K562 (cell line): Measurements from ENCODE around the gene MEDAG. TPM values are rescaled to one million over a fixed set of nuclear protein-coding genes. Genes with fewer than 3 reads are reported as not detected.

Source experiments
- ATAC-seq: fragments of 200-7000 bp; cut with Tn5 transposase; 3 replicates; pipeline ENCODE4 v1.9.1; 2020; ENCODE audit warnings: moderate library complexity
- BruUV-seq: library from RNA; stranded (reverse); fragments of 400-500 nt; replicated peaks from 2 replicates; lab custom pipeline; 2021; lab: Mats Ljungman, UMichigan
- CTCF ChIA-PET: fragments of 300-600 bp; formaldehyde crosslinking; extraction: SDS; loops from one replicate; lab custom pipeline; 2021; ENCODE audit warnings: low intra/inter-chr PET ratio; lab: Yijun Ruan, JAX
- POLR2A ChIA-PET: fragments of 300-600, 350-650 bp; sonication (Branson Sonifier 250); formaldehyde crosslinking; extraction: SDS; loops from one replicate; lab custom pipeline; 2021; ENCODE audit warnings: antibody characterized with exemption, inconsistent platforms; lab: Yijun Ruan, JAX
- DNase-seq, 4 experiments: peaks; one replicate each; pipeline versions ENCODE4 v3.0.0 to v3.0.0-alpha.2; 2011 to 2018; ENCODE audit warnings: low spot score in 3 of 4, mixed read lengths in 3 of 4; ENCODE audit errors: extremely low read depth in 1 of 4
- FAIRE-seq: peaks from 2 replicates; lab custom pipeline; 2011; peaks lifted over from hg19 to GRCh38; lab: Jason Lieb, UNC
- H2AFZ ChIP-seq: 2 replicates; pipeline ENCODE4 v1.6.0; 2011; ENCODE audit warnings: low read depth, low read length, control low read depth, inconsistent platforms
- H3K27ac ChIP-seq: fragments of 200-600 bp; 3 replicates; pipeline ENCODE4 v1.8.0; 2011; ENCODE audit warnings: low read depth, mild to moderate bottlenecking, control low read depth, inconsistent platforms, low read length, moderate library complexity, mixed read lengths; ENCODE audit errors: extremely low read depth
- H3K27me3 ChIP-seq, 2 experiments: fragments of 300-600 bp in 1 of 2; 2 replicates in 1 of 2; 3 replicates in 1 of 2; pipeline versions ENCODE4 v1.6.0 to v1.8.0; 2011; ENCODE audit warnings: inconsistent platforms in 2 of 2, low read length in 2 of 2, mild to moderate bottlenecking in 1 of 2, mixed read lengths in 1 of 2, moderate library complexity in 1 of 2; ENCODE audit not compliant: control insufficient read depth in 2 of 2, insufficient read depth in 2 of 2
- H3K36me3 ChIP-seq: fragments of 300-600 bp; 3 replicates; pipeline ENCODE4 v1.8.0; 2011; ENCODE audit warnings: mild to moderate bottlenecking, low read length, inconsistent platforms; ENCODE audit not compliant: control insufficient read depth, insufficient read depth
- H3K4me1 ChIP-seq, 2 experiments: fragments of 200-600 bp in 1 of 2; replicated peaks in 1 of 2; 2 replicates in 1 of 2; 3 replicates in 1 of 2; pipeline versions ENCODE4 v1.5.1 to v1.8.0; 2011; ENCODE audit warnings: inconsistent platforms in 2 of 2, low read length in 2 of 2, mild to moderate bottlenecking in 1 of 2, mixed read lengths in 1 of 2, moderate library complexity in 1 of 2; ENCODE audit not compliant: control insufficient read depth in 2 of 2, insufficient read depth in 2 of 2
- H3K4me2 ChIP-seq: 2 replicates; pipeline ENCODE4 v1.6.1; 2011; ENCODE audit warnings: low read length, control low read depth, inconsistent platforms, mixed read lengths; ENCODE audit not compliant: insufficient read depth
- H3K4me3 ChIP-seq: fragments of 200-600 bp; sonication (generic), shearing (Covaris generic); 2 replicates; pipeline ENCODE4 v1.5.1; 2016; ENCODE audit warnings: control low read depth, inconsistent platforms
- H3K79me2 ChIP-seq: fragments of 200-600 bp; 3 replicates; pipeline ENCODE4 v1.8.0; 2011; ENCODE audit warnings: low read length, inconsistent platforms; ENCODE audit not compliant: control insufficient read depth, insufficient read depth
- H3K9ac ChIP-seq, 2 experiments: 2 replicates each; pipeline versions ENCODE4 v1.6.0 to v1.6.1; 2011; ENCODE audit warnings: low read depth in 2 of 2, low read length in 2 of 2, control low read depth in 1 of 2, inconsistent platforms in 1 of 2, mild to moderate bottlenecking in 1 of 2, mixed read lengths in 1 of 2; ENCODE audit not compliant: insufficient read depth in 1 of 2
- H3K9me1 ChIP-seq: one replicate; pipeline ENCODE4 v1.6.0; 2011; ENCODE audit warnings: inconsistent platforms, mild to moderate bottlenecking, low read length, moderate library complexity; ENCODE audit not compliant: control insufficient read depth, insufficient read depth
- H3K9me3 ChIP-seq: replicated peaks from 2 replicates; pipeline ENCODE4 v1.5.1; 2011; ENCODE audit warnings: low read depth, low read length, inconsistent platforms; ENCODE audit not compliant: control insufficient read depth, insufficient read depth
- H4K20me1 ChIP-seq: replicated peaks from 2 replicates; pipeline ENCODE4 v1.6.1; 2011; ENCODE audit warnings: low read length, inconsistent platforms, mixed read lengths; ENCODE audit not compliant: control insufficient read depth, insufficient read depth
- CBFA2T3 ChIP-seq: fragments of 450-650 bp; IDR thresholded peaks from 2 replicates; pipeline ENCODE4 v1.6.1; 2017
- CCNT2 ChIP-seq: IDR thresholded peaks from 2 replicates; pipeline ENCODE4 v1.6.1; 2011; ENCODE audit warnings: borderline replicate concordance, low read depth, mild to moderate bottlenecking, moderate library complexity, mixed read lengths, low read length; ENCODE audit not compliant: insufficient read length; ENCODE audit errors: extremely low read depth
- CEBPZ ChIP-seq: fragments of 150-350 bp; IDR thresholded peaks from 2 replicates; pipeline ENCODE4 v1.6.1; 2014; ENCODE audit warnings: low read depth, mild to moderate bottlenecking, low read length, borderline replicate concordance
- GTF2F1 ChIP-seq: IDR thresholded peaks from 2 replicates; pipeline ENCODE4 v1.6.1; 2011; ENCODE audit warnings: low read depth, low read length, improper control_type of control experiment
- JUN ChIP-seq, 2 experiments: sonication (generic) in 1 of 2; formaldehyde crosslinking in 1 of 2; IDR thresholded peaks; 2 replicates each; pipeline versions ENCODE4 v1.6.1 to v1.8.0; 2012 to 2022; ENCODE audit warnings: borderline replicate concordance in 2 of 2, mild to moderate bottlenecking in 2 of 2, improper control_type of control experiment in 1 of 2, low read depth in 1 of 2, low read length in 1 of 2, missing genetic modification reagents in 1 of 2
- NFYB ChIP-seq: IDR thresholded peaks from 2 replicates; pipeline ENCODE4 v1.6.1; 2011; ENCODE audit warnings: mild to moderate bottlenecking, moderate library complexity; ENCODE audit not compliant: insufficient read length; ENCODE audit errors: extremely low read depth
- WGBS: fragments of 100-300 bp; shearing (Covaris generic); methylation state at CpG from one replicate; pipeline ENCODE4 v1.1.6; 2016; ENCODE audit warnings: low coverage, mixed read lengths; ENCODE audit not compliant: insufficient coverage; ENCODE audit errors: missing lambda C conversion rate; 5-methylcytosine and 5-hydroxymethylcytosine counted together
- in situ Hi-C: fragments of 300-500 bp; cut with MboI; formaldehyde crosslinking; loops from 4 replicates; pipeline ENCODE4 v1.15.0; 2018; ENCODE audit warnings: inconsistent platforms, mixed read lengths
- intact Hi-C: fragments of 100-400 bp; cut with micrococcal nuclease; formaldehyde crosslinking; loops from 2 replicates; pipeline ENCODE4 v1.14.2; 2022
- polyA plus RNA-seq, 8 experiments: library from polyadenylated mRNA; depleted of rRNA in 4 of 8; stranded (reverse) in 5 of 8; unstranded in 3 of 8; fragments of >200 nt; fragmentation: Nextera tagmentation in 2 of 8; fragmentation: Illumina TruSeq in 1 of 8; extraction: Ambion mirVana in 2 of 8; extraction: Trizol in 1 of 8; gene quantifications; 2 replicates each; pipeline versions ENCODE4 v1.2.1 to v1.2.3, GENCODE V29; 2011 to 2014; ENCODE audit warnings: inconsistent platforms in 1 of 8, missing spikeins in 1 of 8
- total RNA-seq, 7 experiments: library from RNA; depleted of rRNA in 6 of 7; stranded (reverse); fragments of >200 nt in 6 of 7; fragmentation: Illumina TruSeq in 2 of 7; extraction: Trizol in 2 of 7; gene quantifications; 2 replicates each; pipeline versions ENCODE4 v1.2.1 to v1.2.3, GENCODE V29; 2011 to 2021; ENCODE audit warnings: low replicate concordance in 1 of 7
- TF ChIP-seq, protein P1 (sequence below): fragments of 250-450 bp; sonication (Bioruptor Pico); IDR thresholded peaks from 2 replicates; pipeline ENCODE4 v1.4.0; 2020
- TF ChIP-seq, protein P2 (sequence below): fragments of 200-800 bp; sonication (Bioruptor generic); IDR thresholded peaks from 2 replicates; pipeline ENCODE4 v1.6.1; 2017; ENCODE audit warnings: missing genetic modification characterization, missing compliant biosample characterization

MEDAG gene
- total and polyA plus RNA-seq, 9 of the 15 experiments (the other 6 are each of a cell fraction or from before 2014, with no cell fraction given) = not detected

DNA sequence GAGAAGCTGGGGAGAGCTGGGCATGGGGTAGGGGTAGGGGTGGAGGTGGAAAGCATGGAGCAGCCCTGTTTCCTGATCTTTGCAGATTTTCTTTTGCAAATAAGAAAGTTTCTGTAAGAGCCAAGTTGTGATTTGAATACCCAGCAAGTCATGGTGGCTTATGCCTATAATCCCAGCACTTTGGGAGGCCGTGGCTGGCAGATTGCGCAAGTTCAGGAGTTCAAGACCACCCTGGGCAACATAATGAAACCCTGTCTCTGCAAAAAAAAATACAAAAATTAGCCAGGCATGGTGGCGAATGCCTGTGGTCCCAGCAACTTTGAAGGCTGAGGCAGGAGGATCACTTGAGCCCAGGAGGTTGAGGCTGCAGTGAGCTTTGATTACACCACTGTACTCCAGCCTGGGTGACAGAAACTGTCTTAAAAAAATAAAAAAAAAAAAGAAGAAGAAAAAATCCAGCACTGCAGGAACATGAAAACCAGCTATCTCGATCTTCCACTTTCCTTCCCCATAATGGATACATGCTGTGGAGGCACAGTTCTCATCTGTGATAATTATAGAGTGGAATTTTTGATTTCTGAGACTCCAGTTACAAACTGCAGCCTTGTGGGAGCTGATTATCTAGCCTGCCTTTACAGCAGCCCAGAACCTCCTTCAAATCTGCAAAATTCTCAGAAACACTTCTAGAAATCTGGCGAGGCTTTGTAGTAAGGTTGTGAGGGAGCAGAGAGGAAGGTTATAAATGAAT lies 14.3 kb downstream of the MEDAG start (continued):
- no peak for TF ChIP-seq GTF2F1

DNA sequence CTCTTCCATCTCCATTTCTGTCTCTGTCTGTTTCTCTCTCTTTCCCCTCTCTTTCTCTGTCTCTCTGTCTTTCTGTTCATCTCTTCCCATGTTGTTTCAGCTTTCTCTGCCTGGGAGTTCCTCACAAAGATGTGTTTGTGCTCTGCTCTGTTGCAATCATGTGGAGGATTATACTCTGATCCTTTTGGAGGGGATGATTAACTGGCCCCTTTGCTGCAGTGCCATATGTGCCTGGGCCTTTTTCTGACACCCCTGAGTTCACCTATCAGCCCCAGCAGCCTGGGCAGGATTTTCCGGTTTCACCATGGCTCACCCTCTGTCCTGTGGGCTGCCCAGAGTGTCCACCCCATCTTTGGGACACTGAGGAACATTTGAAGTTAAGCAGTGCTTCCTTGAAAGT lies 17.3 kb downstream of the MEDAG start:
- no peaks in the 10 kb centered on the region for H3K79me2 ChIP-seq
- H3K27ac ChIP-seq = no peak overlapping the region
- DNase-seq (no peak), FAIRE-seq (no peak), ATAC-seq (no peak)
- CTCF ChIA-PET = no interaction called here
- H3K4me1 ChIP-seq = no peaks in the 10 kb centered on the region
- H2AFZ ChIP-seq = no peak overlapping the region
- BruUV-seq = no TSS peak
- no peak overlapping the region for H3K4me2 ChIP-seq
- H3K36me3 ChIP-seq = no peaks in the 10 kb centered on the region
- H4K20me1 ChIP-seq = no peaks in the 10 kb centered on the region
- peaks cover 0 to 5% of the 10 kb centered on the region in 2 experiments; a peak in 1 of 5 replicates for H3K27me3 ChIP-seq
- WGBS = no CpG with 5 or more reads among the region's 1 CpG
- H3K9ac ChIP-seq = no peak overlapping the region
- in situ Hi-C loops (no loop called here), intact Hi-C loops (no loop called here)
- H3K9me3 ChIP-seq = no peaks in the 10 kb centered on the region
- POLR2A ChIA-PET = interaction anchor here (0.7 kb wide), 1 partner anchor 35 kb away, joined by 3 read pairs; no protein-coding TSS in a partner anchor
- no peaks in the 10 kb centered on the region for H3K9me1 ChIP-seq
- H3K4me3 ChIP-seq = no peak overlapping the region
- TF ChIP-seq JUN (IDR thresholded peaks at IDR 0.05; ENCODE audit: borderline replicate concordance, low read depth, low read length) = no peak
- TF ChIP-seq JUN (CRISPR knock-in tag; IDR thresholded peaks at IDR 0.05; ENCODE audit: borderline replicate concordance) = no peak
- no peak for TF ChIP-seq CCNT2
- TF ChIP-seq, protein P1, sequence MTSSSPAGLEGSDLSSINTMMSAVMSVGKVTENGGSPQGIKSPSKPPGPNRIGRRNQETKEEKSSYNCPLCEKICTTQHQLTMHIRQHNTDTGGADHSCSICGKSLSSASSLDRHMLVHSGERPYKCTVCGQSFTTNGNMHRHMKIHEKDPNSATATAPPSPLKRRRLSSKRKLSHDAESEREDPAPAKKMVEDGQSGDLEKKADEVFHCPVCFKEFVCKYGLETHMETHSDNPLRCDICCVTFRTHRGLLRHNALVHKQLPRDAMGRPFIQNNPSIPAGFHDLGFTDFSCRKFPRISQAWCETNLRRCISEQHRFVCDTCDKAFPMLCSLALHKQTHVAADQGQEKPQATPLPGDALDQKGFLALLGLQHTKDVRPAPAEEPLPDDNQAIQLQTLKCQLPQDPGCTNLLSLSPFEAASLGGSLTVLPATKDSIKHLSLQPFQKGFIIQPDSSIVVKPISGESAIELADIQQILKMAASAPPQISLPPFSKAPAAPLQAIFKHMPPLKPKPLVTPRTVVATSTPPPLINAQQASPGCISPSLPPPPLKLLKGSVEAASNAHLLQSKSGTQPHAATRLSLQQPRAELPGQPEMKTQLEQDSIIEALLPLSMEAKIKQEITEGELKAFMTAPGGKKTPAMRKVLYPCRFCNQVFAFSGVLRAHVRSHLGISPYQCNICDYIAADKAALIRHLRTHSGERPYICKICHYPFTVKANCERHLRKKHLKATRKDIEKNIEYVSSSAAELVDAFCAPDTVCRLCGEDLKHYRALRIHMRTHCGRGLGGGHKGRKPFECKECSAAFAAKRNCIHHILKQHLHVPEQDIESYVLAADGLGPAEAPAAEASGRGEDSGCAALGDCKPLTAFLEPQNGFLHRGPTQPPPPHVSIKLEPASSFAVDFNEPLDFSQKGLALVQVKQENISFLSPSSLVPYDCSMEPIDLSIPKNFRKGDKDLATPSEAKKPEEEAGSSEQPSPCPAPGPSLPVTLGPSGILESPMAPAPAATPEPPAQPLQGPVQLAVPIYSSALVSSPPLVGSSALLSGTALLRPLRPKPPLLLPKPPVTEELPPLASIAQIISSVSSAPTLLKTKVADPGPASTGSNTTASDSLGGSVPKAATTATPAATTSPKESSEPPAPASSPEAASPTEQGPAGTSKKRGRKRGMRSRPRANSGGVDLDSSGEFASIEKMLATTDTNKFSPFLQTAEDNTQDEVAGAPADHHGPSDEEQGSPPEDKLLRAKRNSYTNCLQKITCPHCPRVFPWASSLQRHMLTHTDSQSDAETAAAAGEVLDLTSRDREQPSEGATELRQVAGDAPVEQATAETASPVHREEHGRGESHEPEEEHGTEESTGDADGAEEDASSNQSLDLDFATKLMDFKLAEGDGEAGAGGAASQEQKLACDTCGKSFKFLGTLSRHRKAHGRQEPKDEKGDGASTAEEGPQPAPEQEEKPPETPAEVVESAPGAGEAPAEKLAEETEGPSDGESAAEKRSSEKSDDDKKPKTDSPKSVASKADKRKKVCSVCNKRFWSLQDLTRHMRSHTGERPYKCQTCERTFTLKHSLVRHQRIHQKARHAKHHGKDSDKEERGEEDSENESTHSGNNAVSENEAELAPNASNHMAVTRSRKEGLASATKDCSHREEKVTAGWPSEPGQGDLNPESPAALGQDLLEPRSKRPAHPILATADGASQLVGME = no peak
- no peak for TF ChIP-seq NFYB
- no peak for TF ChIP-seq CEBPZ
- TF ChIP-seq, protein P2, sequence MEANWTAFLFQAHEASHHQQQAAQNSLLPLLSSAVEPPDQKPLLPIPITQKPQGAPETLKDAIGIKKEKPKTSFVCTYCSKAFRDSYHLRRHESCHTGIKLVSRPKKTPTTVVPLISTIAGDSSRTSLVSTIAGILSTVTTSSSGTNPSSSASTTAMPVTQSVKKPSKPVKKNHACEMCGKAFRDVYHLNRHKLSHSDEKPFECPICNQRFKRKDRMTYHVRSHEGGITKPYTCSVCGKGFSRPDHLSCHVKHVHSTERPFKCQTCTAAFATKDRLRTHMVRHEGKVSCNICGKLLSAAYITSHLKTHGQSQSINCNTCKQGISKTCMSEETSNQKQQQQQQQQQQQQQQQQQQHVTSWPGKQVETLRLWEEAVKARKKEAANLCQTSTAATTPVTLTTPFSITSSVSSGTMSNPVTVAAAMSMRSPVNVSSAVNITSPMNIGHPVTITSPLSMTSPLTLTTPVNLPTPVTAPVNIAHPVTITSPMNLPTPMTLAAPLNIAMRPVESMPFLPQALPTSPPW = no peak
- no peak for TF ChIP-seq CBFA2T3
